Measurements from ENCODE around the gene GAS2L1. TPM values are rescaled to one million over a fixed set of nuclear protein-coding genes. Genes with fewer than 3 reads are reported as not detected.

The GAS2L1 gene
- total and polyA plus RNA-seq, 2 donors from 2014 or later, result 24.2 to 27.2 TPM

DNA sequence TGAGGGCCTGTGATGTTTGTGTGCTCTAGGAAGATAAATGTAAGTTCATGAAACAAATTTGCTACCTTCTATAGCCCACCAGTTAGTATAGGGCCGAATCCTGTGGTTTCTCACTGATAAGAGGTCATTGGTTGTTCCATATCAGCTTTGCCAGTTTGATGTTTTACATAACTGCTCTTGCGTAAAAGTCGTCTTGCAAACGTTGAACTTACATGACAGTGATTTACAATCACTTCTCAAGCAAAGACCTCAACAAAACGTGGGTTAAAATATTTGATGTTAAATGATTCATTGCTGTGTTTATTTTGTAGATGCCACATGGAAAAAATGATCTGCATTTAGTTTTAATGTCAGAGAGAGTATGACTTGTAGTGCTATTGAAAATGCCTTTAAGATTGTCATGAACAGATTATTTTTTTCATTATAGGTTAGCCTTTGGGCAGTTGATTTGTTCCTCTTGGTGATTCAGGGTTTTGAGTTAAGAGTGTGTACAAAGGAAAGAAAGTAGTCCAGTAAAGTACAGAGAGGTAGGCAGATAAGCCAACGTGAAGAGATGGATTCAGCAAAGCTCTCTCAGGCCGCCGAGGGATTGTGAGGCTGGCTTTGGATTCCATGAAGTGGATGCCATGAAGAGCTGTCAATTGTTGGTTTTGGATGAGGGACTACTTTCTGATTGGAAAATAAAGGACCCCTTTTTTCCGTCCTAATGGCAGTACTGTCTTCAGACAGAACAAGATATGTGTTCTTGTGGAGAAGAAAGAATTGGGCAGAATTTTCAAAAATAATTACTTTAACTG lies 35.8 kb upstream of the GAS2L1 start:
- no peak overlapping the region for H3K27ac ChIP-seq (ENCODE audit: low read depth in 2 of 2, low read length in 2 of 2)
- peak overlapping the region in 2 of 3 donors; percentile 65 to 96 for H3K9ac ChIP-seq (ENCODE audit: low read length in 3 of 3)
- H3K4me3 ChIP-seq (ENCODE audit: low read length in 3 of 3), result peak overlapping the region; percentile 81 to 92 (median 92)
- no peak for DNase-seq
- no peaks in the 10 kb centered on the region for H3K9me3 ChIP-seq (ENCODE audit: control insufficient read depth in 2 of 3, insufficient read depth in 1 of 3, low read length in 3 of 3)
- H3K36me3 ChIP-seq (ENCODE audit: control insufficient read depth in 2 of 3, insufficient read depth in 3 of 3, low read length in 3 of 3), result peaks cover 0 to 25% (median 16%) of the 10 kb centered on the region in 3 donors
- intact Hi-C loops (cut with DNase I), result no loop called here
- no peak for FAIRE-seq
- TF ChIP-seq, protein P1, sequence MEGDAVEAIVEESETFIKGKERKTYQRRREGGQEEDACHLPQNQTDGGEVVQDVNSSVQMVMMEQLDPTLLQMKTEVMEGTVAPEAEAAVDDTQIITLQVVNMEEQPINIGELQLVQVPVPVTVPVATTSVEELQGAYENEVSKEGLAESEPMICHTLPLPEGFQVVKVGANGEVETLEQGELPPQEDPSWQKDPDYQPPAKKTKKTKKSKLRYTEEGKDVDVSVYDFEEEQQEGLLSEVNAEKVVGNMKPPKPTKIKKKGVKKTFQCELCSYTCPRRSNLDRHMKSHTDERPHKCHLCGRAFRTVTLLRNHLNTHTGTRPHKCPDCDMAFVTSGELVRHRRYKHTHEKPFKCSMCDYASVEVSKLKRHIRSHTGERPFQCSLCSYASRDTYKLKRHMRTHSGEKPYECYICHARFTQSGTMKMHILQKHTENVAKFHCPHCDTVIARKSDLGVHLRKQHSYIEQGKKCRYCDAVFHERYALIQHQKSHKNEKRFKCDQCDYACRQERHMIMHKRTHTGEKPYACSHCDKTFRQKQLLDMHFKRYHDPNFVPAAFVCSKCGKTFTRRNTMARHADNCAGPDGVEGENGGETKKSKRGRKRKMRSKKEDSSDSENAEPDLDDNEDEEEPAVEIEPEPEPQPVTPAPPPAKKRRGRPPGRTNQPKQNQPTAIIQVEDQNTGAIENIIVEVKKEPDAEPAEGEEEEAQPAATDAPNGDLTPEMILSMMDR (IDR thresholded peaks at IDR 0.05; ENCODE audit: borderline replicate concordance, extremely low read depth, insufficient read depth), result no peak
- no peaks in the 10 kb centered on the region for H3K27me3 ChIP-seq (ENCODE audit: control insufficient read depth, insufficient read depth, low read length)
- peaks cover 0 to 37% (median 26%) of the 10 kb centered on the region in 3 donors for H3K4me1 ChIP-seq (ENCODE audit: control insufficient read depth in 2 of 3, insufficient read depth in 2 of 3, low read depth in 1 of 3, low read length in 3 of 3)

DNA sequence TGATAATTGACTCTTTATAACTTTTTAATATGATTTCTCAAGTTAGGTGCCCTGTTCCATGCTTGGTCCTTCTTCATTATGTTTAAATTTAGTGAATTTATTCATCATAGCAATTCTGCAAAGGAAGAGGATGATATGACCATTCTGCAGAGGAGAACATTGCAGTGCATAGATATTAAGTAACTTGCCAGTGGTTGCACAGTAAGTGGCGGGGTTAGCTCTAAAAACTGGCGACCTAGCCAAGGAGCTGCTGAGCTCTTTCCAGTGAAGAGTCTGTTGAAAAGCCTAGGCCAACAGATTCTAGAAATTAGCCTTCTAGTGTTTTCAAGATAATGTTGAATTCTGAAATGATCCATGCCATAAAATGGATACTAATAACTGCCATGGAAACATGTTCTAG lies 33.8 kb upstream of the GAS2L1 start:
- Histone ChIP-seq H3K27me3 (ENCODE audit: control insufficient read depth, insufficient read depth, low read length) (no peaks in the 10 kb centered on the region), H3K9me3 (ENCODE audit: control insufficient read depth in 2 of 3, insufficient read depth in 1 of 3, low read length in 3 of 3) (no peaks in the 10 kb centered on the region), H3K4me3 (ENCODE audit: low read length in 3 of 3) (no peak overlapping the region), H3K27ac (ENCODE audit: low read depth in 2 of 2, low read length in 2 of 2) (no peak overlapping the region), H3K4me1 (ENCODE audit: control insufficient read depth in 2 of 3, insufficient read depth in 2 of 3, low read depth in 1 of 3, low read length in 3 of 3) (peaks cover 2 to 33% (median 31%) of the 10 kb centered on the region in 3 donors), H3K36me3 (ENCODE audit: control insufficient read depth in 2 of 3, insufficient read depth in 3 of 3, low read length in 3 of 3) (peaks cover 5 to 28% (median 17%) of the 10 kb centered on the region in 3 donors), H3K9ac (ENCODE audit: low read length in 3 of 3) (no peak overlapping the region)
- DNase-seq (no peak), FAIRE-seq (no peak)
- intact Hi-C loops (cut with DNase I), result no loop called here
- TF ChIP-seq, protein P1 (IDR thresholded peaks at IDR 0.05; ENCODE audit: borderline replicate concordance, extremely low read depth, insufficient read depth), result no peak

DNA sequence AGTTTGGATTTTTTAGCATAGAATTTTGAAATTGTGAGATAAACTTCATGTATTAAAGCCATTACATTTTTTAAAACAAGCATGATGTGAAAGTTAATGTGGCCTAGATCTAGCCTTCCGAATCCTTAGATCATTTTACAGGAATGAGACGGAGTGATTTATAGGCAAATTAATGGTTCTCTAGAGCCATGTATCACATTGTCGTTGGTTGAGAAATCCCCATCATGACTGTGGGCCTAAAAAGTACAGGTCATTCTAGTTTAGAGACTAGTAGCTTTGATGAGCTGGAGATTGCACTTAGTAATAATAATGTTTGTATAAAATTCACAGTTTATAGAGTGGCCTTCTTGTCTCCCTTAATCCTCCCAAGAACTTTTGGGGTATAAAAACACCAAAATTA lies 31.3 kb upstream of the GAS2L1 start:
- no peak overlapping the region for H3K4me3 ChIP-seq (ENCODE audit: low read length in 3 of 3)
- peaks cover 2 to 38% (median 28%) of the 10 kb centered on the region in 3 donors for H3K4me1 ChIP-seq (ENCODE audit: control insufficient read depth in 2 of 3, insufficient read depth in 2 of 3, low read depth in 1 of 3, low read length in 3 of 3)
- no peak overlapping the region for H3K9ac ChIP-seq (ENCODE audit: low read length in 3 of 3)
- no peak overlapping the region for H3K27ac ChIP-seq (ENCODE audit: low read depth in 2 of 2, low read length in 2 of 2)
- H3K36me3 ChIP-seq (ENCODE audit: control insufficient read depth in 2 of 3, insufficient read depth in 3 of 3, low read length in 3 of 3), result peaks cover 10 to 42% (median 29%) of the 10 kb centered on the region in 3 donors
- no peak for DNase-seq
- no peaks in the 10 kb centered on the region for H3K27me3 ChIP-seq (ENCODE audit: control insufficient read depth, insufficient read depth, low read length)
- intact Hi-C loops (cut with DNase I), result no loop called here
- TF ChIP-seq, protein P1 (IDR thresholded peaks at IDR 0.05; ENCODE audit: borderline replicate concordance, extremely low read depth, insufficient read depth), result no peak
- no peak for FAIRE-seq
- H3K9me3 ChIP-seq (ENCODE audit: control insufficient read depth in 2 of 3, insufficient read depth in 1 of 3, low read length in 3 of 3), result no peaks in the 10 kb centered on the region

All from kidney (tissue), 14 donors.